Sigmoid colon (tissue), 3 donors: ENCODE data around the gene CDK8.

Experiments used
- POLR2A ChIP-seq, 2 donors: fragments of 450-650 bp; IDR thresholded peaks; one replicate each; pipeline ENCODE4 v1.6.1; 2016; ENCODE audit warnings: antibody characterized with exemption in 2 of 2, mild to moderate bottlenecking in 2 of 2, moderate library complexity in 2 of 2
- TF ChIP-seq, protein P1 (sequence below), 4 experiments: fragments of 450-650 bp in 3 of 4; fragments of 200-600 bp in 1 of 4; IDR thresholded peaks; one replicate each; pipeline ENCODE4 v1.5.1; 2016 to 2019; ENCODE audit warnings: antibody characterized with exemption in 4 of 4, mild to moderate bottlenecking in 3 of 4, moderate library complexity in 2 of 4

DNA sequence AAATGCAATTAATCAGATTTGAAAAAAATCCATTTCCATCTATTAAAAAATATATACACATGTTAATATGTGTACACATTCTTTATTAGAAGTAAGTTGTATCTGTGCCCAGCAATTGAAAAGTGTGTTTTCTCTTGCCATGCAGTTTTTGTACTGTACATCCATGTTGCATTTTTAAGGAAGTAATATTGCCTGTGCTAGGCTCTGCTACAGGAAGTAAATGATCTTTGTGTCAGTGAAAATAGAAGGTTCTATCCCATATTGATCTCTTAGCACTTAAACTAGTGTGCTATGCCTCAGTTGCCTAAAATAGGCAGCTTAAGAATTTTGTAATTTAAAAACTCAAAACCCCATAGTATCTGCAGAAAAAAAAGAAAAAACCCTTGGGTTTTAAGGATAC lies 122.5 kb downstream of the CDK8 start:
- TF ChIP-seq, protein P1, sequence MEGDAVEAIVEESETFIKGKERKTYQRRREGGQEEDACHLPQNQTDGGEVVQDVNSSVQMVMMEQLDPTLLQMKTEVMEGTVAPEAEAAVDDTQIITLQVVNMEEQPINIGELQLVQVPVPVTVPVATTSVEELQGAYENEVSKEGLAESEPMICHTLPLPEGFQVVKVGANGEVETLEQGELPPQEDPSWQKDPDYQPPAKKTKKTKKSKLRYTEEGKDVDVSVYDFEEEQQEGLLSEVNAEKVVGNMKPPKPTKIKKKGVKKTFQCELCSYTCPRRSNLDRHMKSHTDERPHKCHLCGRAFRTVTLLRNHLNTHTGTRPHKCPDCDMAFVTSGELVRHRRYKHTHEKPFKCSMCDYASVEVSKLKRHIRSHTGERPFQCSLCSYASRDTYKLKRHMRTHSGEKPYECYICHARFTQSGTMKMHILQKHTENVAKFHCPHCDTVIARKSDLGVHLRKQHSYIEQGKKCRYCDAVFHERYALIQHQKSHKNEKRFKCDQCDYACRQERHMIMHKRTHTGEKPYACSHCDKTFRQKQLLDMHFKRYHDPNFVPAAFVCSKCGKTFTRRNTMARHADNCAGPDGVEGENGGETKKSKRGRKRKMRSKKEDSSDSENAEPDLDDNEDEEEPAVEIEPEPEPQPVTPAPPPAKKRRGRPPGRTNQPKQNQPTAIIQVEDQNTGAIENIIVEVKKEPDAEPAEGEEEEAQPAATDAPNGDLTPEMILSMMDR (IDR thresholded peaks at IDR 0.05) = no peak
- no peak for TF ChIP-seq POLR2A (IDR thresholded peaks at IDR 0.05)
